DMS114 treated with DMSO at 0.1 percent for 48 hours (cell line): ENCODE data around the gene OXSR1.
"Not testable (repeated sequence)": the region's sequence is repeated elsewhere in the genome, so short reads cannot be mapped to it uniquely, and the experiment has no call there.

Experiments used
- DNase-seq: peaks from one replicate; lab custom pipeline; 2025; ENCODE audit not compliant: unreplicated experiment; lab: John Stamatoyannopoulos, UW

Gene OXSR1

DNA sequence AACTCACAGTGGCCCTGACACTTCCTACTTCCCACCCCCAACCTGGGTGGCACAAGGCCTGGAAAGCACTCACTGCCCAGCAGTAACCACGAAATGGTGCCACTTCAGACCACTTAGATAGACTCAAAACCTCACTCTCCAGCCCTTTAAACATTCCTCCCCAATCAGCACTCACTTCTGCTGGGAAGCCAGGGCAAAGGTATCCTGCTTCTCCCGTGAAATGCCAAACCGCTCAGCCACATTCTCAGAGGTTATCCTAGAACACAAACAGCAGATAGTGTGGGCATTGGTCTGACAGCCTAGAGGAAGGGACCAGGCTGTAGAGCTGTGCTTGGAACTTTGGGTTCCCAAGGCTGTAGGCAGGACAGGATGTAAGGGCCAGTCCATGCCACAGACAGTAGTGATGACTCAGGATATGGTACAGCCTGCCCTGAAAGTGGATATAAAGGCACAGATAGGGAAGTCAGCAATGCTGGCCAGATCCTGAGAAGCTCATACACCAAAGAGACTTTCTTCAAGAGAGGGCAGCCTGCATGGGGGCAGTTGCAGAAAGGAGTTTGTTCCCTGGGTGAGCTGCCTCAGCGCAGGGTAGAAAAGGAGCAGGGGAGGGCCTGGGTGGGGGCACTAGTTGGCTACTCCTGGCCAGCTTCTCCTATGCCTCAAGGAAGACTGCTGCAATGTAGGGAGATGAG lies 37.6 kb upstream of the OXSR1 start:
- no peak for DNase-seq

DNA sequence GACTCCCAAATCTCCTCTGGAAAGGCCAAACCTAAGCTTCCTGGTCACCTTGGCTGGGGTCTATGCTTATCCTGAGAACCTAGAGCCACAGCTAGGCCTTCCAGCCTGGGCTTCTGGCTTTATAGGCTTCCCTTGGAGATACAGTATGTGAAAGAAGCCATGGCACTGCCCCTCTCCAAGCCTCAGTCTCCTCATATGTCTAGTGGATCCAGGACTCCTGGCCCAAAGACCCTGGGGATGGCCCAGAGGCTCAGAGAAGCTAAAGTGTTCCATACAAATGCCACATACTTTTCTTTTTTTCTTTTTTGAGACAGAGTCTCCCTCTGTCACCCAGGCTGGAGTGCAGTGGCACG lies 37.1 kb upstream of the OXSR1 start:
- no peak for DNase-seq

DNA sequence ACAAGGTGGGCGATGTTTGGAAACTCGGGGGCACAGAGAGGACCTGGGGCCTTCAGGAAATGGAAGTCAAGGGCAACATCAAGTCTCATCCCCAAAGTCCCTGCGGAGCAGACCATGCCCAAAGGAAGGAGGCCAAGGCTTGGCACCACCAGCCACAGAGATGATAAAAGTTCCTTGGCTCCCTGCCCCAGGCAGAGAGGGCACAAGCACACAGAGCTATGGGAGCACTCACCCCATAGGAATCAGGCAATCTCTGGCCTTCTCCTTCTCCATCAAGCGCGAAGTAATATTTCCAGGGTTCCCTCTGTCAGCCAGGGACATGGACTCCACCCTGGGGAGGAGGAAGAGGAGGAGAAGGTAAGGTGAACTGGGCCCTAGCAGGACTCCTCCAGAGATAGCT lies 36.3 kb upstream of the OXSR1 start:
- DNase-seq: no peak

DNA sequence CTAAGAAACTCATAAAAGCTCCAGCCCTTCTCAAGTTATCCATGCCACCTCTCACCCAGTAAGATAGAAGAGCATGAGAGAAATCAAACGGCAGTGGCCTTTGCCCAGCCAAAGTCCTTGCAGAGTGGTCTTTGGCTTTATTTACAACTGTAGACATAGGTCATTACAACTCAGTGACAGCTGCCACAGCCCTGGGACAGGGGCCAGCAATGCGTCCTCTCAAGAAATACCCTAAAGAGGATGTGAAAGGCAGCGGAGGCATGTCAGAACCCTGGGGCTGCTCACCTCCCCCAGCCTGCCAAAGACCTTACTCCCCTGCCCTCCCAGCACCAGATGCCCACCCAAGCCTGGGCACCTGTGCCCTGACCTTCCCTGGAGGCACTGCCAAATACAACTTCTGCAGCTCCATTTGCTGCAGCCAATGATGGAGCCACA lies 34.7 kb upstream of the OXSR1 start:
- no peak for DNase-seq

DNA sequence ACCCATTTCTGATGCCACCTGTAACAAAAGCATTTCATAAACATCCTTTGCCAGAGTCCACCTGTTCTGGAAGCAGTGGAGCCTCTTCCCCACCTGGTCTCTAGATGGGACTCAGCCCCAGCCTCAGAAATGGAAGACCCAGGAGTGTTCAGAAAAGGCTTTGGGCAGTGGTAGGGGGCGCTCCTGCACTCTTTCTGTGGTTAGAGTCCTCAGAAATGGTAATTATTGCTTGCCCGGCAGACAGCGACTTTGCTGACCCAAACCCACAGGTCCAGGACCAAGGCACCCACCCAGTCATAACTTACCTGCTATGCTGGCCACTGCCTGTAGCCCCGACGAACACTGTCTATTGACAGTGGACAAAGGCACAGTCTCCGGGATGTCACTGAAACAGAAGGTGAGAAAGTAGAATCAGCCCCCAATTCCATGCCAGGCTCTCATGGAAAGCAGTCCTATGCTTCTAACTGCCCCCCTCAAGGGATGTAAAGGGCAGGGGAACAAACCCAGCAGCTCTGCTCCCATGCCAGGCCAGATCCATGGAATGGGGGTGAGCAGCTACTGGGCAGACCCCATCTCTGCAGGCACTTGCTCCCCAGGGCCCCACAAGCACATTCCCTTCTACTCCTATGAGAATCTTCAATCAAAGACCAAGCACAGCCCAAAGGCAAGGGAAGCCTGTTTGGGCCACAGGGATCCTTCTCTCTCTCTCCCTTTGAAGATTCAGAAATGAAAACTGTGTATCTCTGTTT lies 33.5 kb upstream of the OXSR1 start:
- DNase-seq: peak; percentile 7

DNA sequence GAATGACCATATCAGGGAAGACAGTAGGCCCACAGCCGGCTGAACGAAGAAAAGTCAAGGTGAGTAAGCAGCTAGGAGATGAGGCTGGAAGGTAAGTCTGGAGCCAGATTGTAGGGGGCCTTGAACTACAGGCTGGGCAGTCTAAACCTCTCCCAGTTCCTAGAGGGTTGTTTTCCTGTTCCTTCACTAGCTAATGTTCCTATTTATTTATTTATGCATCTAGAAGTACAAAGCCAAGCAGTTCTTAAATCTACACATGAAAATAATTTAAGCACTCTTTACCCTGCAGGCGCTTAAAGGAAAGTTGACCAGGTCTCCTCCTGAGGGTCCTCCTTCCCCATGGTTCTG lies 32.2 kb upstream of the OXSR1 start:
- DNase-seq: no peak

DNA sequence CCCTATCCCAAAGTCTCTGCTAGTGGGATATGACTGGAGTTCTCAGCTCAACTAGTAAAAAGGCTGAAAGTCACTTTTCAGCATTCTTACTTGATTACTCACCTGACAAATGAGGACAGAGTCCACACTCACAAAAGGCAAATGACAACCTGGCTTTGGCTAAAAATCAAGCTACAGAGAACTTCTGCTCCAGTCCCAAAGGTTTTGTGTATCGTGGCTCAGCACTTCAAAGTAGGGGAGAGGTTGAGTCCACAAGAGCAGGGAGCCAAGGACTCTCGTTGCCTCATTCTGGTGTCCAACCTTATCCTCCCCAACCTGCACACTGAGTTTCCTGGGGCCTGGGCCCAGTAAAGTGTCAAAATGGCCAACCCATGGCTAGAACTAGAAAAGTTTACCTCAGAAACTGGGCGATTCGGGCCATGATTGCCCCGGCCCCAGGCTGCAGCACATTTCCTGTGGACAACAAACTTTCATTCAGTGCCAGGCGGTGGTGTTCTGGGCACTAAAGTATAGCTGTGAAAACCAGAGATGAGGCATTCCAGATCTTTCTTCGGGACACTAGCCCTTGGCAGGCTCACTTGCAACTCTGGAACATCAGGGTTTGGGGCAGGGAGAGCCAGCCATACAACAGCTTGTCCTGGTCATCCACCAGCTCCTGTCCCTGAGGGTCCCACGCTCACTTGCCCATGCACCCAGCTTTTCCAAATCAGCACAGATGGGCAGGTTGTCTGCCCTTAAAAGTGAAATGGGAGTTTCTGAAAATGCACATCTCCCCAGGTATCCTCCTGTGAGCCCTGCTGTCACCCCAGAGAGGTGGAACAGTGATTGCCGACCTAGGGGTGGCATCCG lies 31.6 kb upstream of the OXSR1 start:
- no peak for DNase-seq

DNA sequence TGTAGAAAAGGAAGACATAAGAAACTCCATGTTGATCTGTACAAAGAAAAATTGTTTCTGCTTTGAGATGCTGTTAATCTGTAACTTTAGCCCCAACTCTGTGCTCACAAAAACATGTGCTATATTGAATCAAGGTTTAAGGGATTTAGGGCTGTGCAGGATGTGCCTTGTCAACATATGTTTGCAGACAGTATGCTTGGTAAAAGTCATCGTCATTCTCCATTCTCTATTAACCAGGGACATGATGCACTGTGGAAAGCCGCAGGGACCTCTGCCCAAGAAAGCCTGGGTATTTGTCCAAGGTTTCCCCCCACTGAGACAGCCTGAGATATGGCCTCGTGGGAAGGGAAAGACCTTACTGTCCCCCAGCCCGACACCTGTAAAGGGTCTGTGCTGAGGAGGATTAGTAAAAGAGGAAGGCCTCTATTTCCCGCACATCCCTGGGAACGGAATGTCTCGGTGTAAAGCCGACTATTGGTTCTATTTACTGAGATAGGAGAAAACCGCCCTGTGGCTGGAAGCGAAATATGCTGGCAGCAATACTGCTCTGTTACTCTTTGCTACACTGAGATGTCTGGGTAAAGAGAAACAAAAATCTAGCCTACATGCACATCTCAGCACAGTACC lies 30.7 kb upstream of the OXSR1 start:
- DNase-seq: not testable (repeated sequence)

DNA sequence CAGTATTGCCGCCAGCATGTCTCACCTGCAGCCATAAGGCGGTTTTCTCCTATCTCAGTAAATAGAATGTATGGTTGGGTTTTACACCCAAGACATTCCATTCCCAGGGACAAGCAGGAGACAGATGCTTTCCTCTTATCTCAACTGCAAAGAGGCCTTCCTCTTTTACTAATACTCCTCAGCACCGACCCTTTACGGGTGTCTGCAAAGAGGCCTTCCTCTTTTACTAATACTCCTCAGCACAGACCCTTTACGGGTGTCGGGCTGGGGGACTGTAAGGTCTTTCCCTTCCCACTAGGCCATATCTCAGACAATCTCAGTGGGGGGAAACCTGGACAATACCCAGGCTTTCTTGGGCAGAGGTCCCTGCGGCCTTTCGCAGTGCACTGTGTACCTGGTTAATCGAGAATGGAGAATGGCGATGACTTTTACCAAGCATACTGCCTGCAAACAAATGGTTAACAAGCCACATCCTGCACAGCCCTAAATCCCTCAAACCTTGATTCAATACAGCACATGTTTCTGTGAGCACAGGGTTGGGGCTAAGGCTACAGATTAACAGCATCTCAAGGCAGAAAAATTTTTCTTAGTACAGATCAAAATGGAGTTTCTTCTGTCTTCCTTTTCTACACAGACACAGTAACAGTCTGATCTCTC lies 29.6 kb upstream of the OXSR1 start:
- DNase-seq: not testable (repeated sequence)

DNA sequence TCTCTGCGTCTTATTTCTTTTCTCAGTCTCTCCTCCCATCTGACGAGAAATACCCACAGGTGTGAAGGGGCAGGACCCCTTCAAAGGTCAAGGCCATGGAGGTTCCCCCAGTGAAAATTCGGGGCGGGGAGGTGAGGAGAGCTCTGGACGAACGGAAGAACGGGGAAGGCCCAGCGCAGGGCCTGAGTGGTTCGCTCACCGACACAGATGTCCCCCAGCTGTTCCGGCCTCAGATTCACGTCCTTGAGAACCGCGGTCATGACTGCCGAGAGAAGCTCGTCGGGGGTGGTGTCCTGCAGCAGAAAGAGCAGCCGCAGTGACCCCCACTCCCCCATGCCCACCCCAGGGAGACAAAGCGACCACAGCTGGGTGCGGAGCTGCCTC lies 29.0 kb upstream of the OXSR1 start:
- DNase-seq: no peak

DNA sequence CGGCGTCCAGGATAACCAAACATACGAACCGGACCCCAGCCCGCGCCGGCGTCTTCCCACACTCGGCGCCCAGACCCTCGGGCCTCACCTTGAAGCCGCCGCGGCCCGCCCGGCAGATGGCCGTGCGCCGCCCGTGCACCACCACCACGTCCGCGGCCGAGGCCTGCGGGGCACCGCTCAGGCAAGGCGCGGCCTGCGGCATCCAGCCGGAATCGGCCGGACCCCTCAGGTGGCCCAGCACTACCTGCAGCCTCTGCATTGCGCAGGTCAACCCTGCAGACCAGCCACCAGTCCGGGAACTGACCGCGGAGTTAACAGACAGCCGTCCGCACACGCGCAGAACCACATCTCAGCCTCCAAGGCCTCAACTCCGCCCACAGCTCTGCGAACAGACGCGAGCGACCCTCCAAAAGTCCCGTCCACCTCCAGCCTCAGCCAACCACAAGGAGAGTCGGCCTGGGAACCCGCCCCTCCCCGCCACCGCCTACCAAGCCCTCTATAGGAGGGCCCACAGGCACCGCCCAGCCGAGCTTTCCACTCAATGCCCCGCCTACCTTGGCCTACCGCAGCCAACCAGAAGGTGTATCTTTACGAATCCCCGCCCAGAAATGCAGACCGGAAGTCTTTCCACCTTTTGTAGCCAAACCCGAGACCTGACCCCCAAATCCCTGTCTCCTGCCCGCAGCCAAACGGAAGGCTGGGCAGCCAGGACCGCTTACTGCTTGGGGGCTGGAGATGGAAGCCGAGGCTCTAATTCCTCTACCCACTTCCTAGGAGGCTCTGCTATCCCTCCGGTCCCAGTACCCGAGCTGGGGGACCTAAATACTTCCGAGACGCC lies 28.3 kb upstream of the OXSR1 start, which contains the start of gene ACAA1:
Gene ACAA1, minus strand, starts transcription at position 351 of the 838 bp plus-strand sequence. Its CDS starts 92 bp downstream, at position 259.
- DNase-seq: peak; percentile 99

DNA sequence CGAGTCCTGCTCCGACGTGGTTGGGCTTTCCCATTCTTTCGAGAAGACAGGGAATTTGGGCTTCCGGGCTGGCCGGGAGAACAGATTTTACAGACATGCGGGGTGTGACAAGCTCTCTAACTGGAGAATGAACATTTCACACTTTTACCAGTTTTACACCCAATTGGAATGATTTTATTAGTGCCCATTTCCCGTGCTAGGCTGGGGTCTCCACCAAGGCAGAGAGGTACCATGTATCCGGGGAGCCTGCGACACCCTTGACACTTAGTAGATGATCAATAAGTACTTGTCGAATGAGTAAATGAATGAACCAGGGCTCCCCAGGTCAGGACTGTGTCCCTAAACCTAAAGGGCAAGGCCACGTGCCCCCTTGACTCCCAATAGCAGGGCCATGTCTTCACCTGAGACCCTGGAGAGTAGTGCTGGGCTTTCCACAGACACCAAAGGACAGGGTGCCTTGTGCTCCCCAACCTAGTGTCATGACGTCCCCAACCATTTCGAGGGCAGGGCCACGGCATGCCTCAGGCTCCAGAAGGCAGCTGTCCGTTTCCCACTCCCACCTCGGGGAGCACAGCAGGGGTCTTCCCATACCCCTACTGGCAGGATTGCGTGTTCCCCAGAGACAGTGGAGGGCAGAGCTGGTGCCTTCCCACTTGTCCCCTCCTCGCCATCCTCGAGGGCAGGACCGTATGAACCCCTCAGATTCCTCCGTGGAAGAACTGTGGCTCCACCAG lies 27.6 kb upstream of the OXSR1 start:
- DNase-seq: no peak

DNA sequence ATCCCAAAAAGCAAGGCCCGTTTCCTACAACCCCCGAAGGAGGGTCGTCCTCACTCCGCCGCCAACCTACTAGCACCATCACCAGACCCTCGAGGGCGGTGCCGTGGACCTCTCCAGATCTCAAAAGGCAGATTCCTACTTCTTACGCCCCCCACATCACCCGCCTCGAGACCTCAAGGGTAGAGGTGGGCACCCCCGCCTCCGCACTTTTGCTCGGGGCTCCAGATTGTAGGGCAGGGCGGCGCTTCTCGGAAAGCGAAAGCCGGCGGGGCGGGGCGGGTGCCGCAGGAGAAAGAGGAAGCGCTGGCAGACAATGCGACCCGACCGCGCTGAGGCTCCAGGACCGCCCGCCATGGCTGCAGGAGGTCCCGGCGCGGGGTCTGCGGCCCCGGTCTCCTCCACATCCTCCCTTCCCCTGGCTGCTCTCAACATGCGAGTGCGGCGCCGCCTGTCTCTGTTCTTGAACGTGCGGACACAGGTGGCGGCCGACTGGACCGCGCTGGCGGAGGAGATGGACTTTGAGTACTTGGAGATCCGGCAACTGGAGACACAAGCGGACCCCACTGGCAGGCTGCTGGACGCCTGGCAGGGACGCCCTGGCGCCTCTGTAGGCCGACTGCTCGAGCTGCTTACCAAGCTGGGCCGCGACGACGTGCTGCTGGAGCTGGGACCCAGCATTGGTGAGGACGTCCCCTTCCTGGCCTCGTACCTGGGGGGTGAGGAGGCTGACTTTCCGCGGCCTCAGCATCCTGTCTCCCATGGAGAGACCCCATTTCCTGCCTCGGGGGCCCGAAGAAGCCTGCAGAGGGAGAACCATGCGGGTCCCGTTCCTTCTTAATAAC lies 26.8 kb upstream of the OXSR1 start, which contains the start of gene MYD88:
Gene MYD88, plus strand, starts transcription at position 313 of the 842 bp plus-strand sequence. Its CDS starts 40 bp downstream, at position 353.
- no peak for DNase-seq

DNA sequence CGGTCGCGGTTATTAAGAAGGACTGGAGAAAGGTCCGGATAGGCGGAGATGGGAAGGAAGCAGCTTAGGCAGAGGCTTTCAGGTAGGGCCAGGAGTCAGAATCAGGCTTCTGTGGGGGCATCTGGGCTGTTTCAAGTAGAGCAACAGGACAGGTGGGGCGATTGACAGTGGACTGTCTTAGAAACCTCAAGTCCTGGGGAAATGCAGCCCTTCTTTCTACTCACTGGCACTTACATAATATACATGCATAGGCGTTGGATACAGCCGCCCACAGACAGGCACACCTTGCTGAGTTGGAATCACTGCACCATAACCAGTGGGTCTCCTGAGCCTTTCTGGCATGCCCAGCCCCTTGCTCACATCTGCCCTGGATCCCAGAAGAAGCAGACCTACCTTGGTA lies 26.1 kb upstream of the OXSR1 start:
- DNase-seq: no peak

DNA sequence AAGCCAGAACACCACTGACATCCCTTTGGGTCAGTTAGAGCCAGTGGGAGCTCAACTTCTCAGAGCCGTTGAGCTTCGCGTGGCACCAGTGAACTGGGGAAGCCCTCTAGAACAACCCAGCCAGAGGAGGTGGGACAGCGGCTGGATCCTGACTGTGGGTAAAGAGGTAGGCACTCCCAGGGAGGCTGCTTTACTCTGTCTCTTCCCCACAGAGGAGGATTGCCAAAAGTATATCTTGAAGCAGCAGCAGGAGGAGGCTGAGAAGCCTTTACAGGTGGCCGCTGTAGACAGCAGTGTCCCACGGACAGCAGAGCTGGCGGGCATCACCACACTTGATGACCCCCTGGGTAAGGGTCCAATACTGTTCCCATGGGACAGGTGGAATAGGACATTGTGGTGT lies 25.7 kb upstream of the OXSR1 start:
- no peak for DNase-seq

DNA sequence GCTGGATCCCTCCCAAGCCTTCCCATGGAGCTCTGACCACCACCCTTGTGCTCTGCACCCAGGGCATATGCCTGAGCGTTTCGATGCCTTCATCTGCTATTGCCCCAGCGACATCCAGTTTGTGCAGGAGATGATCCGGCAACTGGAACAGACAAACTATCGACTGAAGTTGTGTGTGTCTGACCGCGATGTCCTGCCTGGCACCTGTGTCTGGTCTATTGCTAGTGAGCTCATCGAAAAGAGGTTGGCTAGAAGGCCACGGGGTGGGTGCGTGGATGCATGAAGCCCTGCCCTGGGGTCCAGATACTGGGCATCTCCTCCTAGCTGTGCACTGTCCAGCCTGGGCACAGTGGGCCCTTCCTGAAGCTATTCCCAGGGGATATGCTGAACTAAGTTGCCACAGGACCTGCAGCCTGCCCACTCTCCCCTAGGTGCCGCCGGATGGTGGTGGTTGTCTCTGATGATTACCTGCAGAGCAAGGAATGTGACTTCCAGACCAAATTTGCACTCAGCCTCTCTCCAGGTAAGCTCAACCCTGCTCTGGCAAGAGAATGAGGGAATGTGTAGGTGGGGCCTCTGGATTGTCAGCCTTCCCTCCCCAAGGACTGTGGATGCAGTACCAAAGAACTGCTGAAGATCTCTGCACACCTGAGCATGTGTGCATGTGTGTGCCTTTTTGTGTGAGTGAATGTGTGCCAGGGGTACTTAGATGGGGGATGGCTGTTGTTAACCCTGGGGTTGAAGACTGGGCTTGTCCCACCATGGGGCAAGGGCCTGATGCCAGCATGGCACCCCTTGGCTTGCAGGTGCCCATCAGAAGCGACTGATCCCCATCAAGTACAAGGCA lies 24.8 kb upstream of the OXSR1 start:
- no peak for DNase-seq

DNA sequence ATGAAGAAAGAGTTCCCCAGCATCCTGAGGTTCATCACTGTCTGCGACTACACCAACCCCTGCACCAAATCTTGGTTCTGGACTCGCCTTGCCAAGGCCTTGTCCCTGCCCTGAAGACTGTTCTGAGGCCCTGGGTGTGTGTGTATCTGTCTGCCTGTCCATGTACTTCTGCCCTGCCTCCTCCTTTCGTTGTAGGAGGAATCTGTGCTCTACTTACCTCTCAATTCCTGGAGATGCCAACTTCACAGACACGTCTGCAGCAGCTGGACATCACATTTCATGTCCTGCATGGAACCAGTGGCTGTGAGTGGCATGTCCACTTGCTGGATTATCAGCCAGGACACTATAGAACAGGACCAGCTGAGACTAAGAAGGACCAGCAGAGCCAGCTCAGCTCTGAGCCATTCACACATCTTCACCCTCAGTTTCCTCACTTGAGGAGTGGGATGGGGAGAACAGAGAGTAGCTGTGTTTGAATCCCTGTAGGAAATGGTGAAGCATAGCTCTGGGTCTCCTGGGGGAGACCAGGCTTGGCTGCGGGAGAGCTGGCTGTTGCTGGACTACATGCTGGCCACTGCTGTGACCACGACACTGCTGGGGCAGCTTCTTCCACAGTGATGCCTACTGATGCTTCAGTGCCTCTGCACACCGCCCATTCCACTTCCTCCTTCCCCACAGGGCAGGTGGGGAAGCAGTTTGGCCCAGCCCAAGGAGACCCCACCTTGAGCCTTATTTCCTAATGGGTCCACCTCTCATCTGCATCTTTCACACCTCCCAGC lies 24.0 kb upstream of the OXSR1 start:
- no peak for DNase-seq
